Astrocyte (in vitro differentiated cells and primary cell): Measurements from ENCODE around the gene ADCY1. TPM values are rescaled to one million over a fixed set of nuclear protein-coding genes. Genes with fewer than 3 reads are reported as not detected.
A peak's percentile ranks its signal among the peaks of the same experiment; 100 is the strongest.

ENCODE experiments used
- DNase-seq: peaks from one replicate; pipeline ENCODE4 v3.0.0-alpha.2; 2010; ENCODE audit warnings: low read depth
- FAIRE-seq: peaks from 2 replicates; lab custom pipeline; 2011; peaks lifted over from hg19 to GRCh38; lab: Jason Lieb, UNC
- H2AFZ ChIP-seq: 2 replicates; pipeline ENCODE4 v1.6.0; 2012; ENCODE audit warnings: low read depth, low read length, inconsistent platforms
- H3K27ac ChIP-seq: 2 replicates; pipeline ENCODE4 v1.5.1; 2011; ENCODE audit warnings: low read depth, low read length, inconsistent platforms
- H3K27me3 ChIP-seq: 2 replicates; pipeline ENCODE4 v1.6.0; 2011; ENCODE audit warnings: low read length, inconsistent platforms; ENCODE audit not compliant: insufficient read depth
- H3K36me3 ChIP-seq: 2 replicates; pipeline ENCODE4 v1.5.1; 2011; ENCODE audit warnings: low read length, inconsistent platforms; ENCODE audit not compliant: insufficient read depth
- H3K4me1 ChIP-seq: 2 replicates; pipeline ENCODE4 v1.5.1; 2011; ENCODE audit warnings: low read length, inconsistent platforms; ENCODE audit not compliant: insufficient read depth
- H3K4me2 ChIP-seq: 2 replicates; pipeline ENCODE4 v1.6.0; 2012; ENCODE audit warnings: low read length, inconsistent platforms
- H3K4me3 ChIP-seq: 2 replicates; pipeline ENCODE4 v1.5.1; 2011; ENCODE audit warnings: low read depth, mild to moderate bottlenecking, low read length, inconsistent platforms; ENCODE audit not compliant: insufficient read depth
- H3K79me2 ChIP-seq: 2 replicates; pipeline ENCODE4 v1.6.0; 2012; ENCODE audit warnings: mild to moderate bottlenecking, low read length, inconsistent platforms; ENCODE audit not compliant: insufficient read depth
- H3K9ac ChIP-seq: 2 replicates; pipeline ENCODE4 v1.6.0; 2012; ENCODE audit warnings: mild to moderate bottlenecking, low read length, inconsistent platforms
- H3K9me3 ChIP-seq: 2 replicates; pipeline ENCODE4 v1.5.1; 2012; ENCODE audit warnings: low read depth, mild to moderate bottlenecking, low read length, inconsistent platforms; ENCODE audit not compliant: insufficient read depth
- H4K20me1 ChIP-seq: 2 replicates; pipeline ENCODE4 v1.6.0; 2012; ENCODE audit warnings: low read length, inconsistent platforms; ENCODE audit not compliant: insufficient read depth
- H3K27ac Mint-ChIP-seq: one replicate; pipeline ENCODE4 v1.8.0; 2021; ENCODE audit warnings: mild to moderate bottlenecking, mixed read lengths; ENCODE audit not compliant: unreplicated experiment
- H3K27me3 Mint-ChIP-seq: one replicate; pipeline ENCODE4 v1.8.0; 2021; ENCODE audit warnings: low read depth, mixed read lengths; ENCODE audit not compliant: unreplicated experiment
- H3K36me3 Mint-ChIP-seq: one replicate; pipeline ENCODE4 v1.8.0; 2021; ENCODE audit warnings: low read depth, mixed read lengths; ENCODE audit not compliant: unreplicated experiment
- H3K4me1 Mint-ChIP-seq: one replicate; pipeline ENCODE4 v1.8.0; 2021; ENCODE audit warnings: low read depth, mixed read lengths; ENCODE audit not compliant: unreplicated experiment
- H3K4me3 Mint-ChIP-seq: one replicate; pipeline ENCODE4 v1.8.0; 2021; ENCODE audit warnings: mild to moderate bottlenecking, moderate library complexity, mixed read lengths; ENCODE audit not compliant: unreplicated experiment
- H3K9me3 Mint-ChIP-seq: one replicate; pipeline ENCODE4 v1.8.0; 2021; ENCODE audit warnings: mild to moderate bottlenecking, mixed read lengths; ENCODE audit not compliant: unreplicated experiment
- EZH2 ChIP-seq: IDR thresholded peaks from 2 replicates; pipeline ENCODE4 v1.6.1; 2012; ENCODE audit warnings: mild to moderate bottlenecking, low read length, inconsistent platforms; ENCODE audit not compliant: insufficient read depth
- total RNA-seq: library from RNA; stranded (reverse); gene quantifications from 2 replicates; pipeline ENCODE4 v1.2.1, GENCODE V29; 2021
- TF ChIP-seq, protein P1 (sequence below): IDR thresholded peaks from 2 replicates; pipeline ENCODE4 v1.5.1; 2011; ENCODE audit warnings: low read depth, mild to moderate bottlenecking, inconsistent platforms, low read length, moderate library complexity; ENCODE audit not compliant: insufficient read depth

ADCY1 gene
- total RNA-seq, 1 donor from 2014 or later, result 1.6 TPM

DNA sequence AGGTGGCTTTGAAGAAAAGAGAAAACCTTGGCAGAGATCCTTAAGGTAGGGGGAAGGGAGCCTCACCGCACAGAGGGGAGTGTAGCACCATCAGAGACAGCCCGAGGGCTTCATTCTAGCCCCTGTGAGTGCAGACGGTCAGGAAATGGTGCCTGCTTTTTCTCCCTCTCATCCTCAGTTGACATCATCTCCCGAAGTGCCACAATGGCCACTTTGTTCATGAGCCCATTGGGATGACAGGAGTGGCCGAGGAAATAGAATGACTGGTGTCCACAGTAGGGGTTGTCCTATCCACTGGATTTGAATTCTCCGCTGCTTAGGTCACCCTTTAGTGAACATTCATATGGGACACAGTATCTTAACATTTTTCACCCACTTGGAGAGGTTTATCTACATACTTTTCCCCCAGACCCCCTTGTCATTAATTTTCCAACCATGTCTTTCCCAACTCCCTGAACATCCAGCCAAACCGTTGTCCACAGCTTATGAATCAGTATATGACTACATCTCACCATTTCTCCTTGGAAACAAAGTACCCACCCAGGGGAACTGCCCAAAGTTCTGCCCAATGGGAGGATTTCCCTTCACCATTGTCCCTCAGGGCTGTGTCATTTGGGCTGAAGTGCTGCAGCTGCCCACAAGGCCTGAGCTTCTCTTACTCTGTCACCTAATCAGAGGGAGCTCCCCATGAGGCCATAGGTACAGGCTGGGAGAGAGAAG lies 108.8 kb downstream of the ADCY1 start:
- no peak overlapping the region for H3K4me3 Mint-ChIP-seq
- no peak overlapping the region for H3K4me3 ChIP-seq
- H3K27me3 ChIP-seq, result no peaks in the 10 kb centered on the region
- peaks cover 2% of the 10 kb centered on the region for H3K27me3 Mint-ChIP-seq
- TF ChIP-seq, protein P1, sequence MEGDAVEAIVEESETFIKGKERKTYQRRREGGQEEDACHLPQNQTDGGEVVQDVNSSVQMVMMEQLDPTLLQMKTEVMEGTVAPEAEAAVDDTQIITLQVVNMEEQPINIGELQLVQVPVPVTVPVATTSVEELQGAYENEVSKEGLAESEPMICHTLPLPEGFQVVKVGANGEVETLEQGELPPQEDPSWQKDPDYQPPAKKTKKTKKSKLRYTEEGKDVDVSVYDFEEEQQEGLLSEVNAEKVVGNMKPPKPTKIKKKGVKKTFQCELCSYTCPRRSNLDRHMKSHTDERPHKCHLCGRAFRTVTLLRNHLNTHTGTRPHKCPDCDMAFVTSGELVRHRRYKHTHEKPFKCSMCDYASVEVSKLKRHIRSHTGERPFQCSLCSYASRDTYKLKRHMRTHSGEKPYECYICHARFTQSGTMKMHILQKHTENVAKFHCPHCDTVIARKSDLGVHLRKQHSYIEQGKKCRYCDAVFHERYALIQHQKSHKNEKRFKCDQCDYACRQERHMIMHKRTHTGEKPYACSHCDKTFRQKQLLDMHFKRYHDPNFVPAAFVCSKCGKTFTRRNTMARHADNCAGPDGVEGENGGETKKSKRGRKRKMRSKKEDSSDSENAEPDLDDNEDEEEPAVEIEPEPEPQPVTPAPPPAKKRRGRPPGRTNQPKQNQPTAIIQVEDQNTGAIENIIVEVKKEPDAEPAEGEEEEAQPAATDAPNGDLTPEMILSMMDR, result no peak
- TF ChIP-seq EZH2, result no peak
- no peak overlapping the region for H3K9ac ChIP-seq
- H3K36me3 Mint-ChIP-seq, result peaks cover 2% of the 10 kb centered on the region
- peak; percentile 32 for FAIRE-seq
- DNase-seq, result peak; percentile 73
- no peaks in the 10 kb centered on the region for H4K20me1 ChIP-seq
- no peaks in the 10 kb centered on the region for H3K79me2 ChIP-seq
- H2AFZ ChIP-seq, result no peak overlapping the region
- H3K27ac ChIP-seq, result no peak overlapping the region
- H3K4me1 ChIP-seq, result no peaks in the 10 kb centered on the region
- H3K9me3 ChIP-seq, result no peaks in the 10 kb centered on the region
- no peak overlapping the region for H3K4me2 ChIP-seq
- H3K4me1 Mint-ChIP-seq, result no peaks in the 10 kb centered on the region
- H3K9me3 Mint-ChIP-seq, result peaks cover 6% of the 10 kb centered on the region
- H3K27ac Mint-ChIP-seq, result no peak overlapping the region
- H3K36me3 ChIP-seq, result no peaks in the 10 kb centered on the region

DNA sequence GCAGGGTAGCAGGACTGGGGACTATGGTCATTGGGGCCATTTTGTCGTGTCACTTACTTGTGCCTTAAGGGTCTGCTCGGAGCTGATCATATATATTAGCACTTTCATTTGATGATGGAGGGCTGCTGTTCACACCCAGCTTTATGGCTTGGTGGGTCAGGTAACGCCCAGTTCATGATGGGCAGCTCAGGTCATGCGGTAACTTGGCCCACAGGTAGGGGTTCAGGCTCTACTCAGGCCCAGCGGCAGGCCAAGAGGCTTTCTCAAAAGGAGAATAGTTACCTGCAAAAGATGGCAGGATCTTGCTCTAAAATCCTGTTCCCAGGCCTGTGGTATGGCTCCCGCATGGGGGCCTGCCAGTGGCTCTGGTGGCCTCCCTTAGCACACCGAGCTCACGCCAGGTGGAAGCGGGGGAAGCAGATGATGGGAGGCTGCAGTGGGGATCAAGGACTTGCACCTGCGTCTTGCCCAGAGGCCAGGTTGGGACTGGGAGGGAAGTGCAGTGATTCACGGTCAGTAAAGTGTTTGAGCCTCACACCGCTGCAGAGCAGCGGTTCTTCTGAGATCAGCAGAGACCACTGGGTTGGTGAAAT lies 109.5 kb downstream of the ADCY1 start:
- Histone ChIP-seq H3K27me3 (no peaks in the 10 kb centered on the region), H3K4me3 (no peak overlapping the region), H3K4me2 (no peak overlapping the region), H3K79me2 (no peaks in the 10 kb centered on the region), H3K9me3 (no peaks in the 10 kb centered on the region), H3K9ac (no peak overlapping the region), H3K36me3 (no peaks in the 10 kb centered on the region), H4K20me1 (no peaks in the 10 kb centered on the region), H2AFZ (no peak overlapping the region), H3K27ac (no peak overlapping the region), H3K4me1 (no peaks in the 10 kb centered on the region)
- no peak for FAIRE-seq
- Mint-ChIP-seq H3K4me3 (no peak overlapping the region), H3K27ac (no peak overlapping the region), H3K9me3 (peaks cover 6% of the 10 kb centered on the region), H3K36me3 (peaks cover 2% of the 10 kb centered on the region), H3K27me3 (peaks cover 2% of the 10 kb centered on the region), H3K4me1 (no peaks in the 10 kb centered on the region)
- no peak for TF ChIP-seq EZH2
- TF ChIP-seq, protein P1, result no peak
- DNase-seq, result no peak
